ENCODE data around the gene ZNF536.

- TF ChIP-seq CTCF (IDR thresholded peaks at IDR 0.05; ENCODE audit: extremely low read depth in 1 of 2, insufficient read depth in 1 of 2, low read depth in 1 of 2, low read length in 2 of 2) (no peak), MAX (IDR thresholded peaks at IDR 0.05; ENCODE audit: insufficient read depth, insufficient read length) (no peak), POLR2A (IDR thresholded peaks at IDR 0.05; ENCODE audit: low read depth, low read length) (no peak)
These were observed 2.8 kb downstream of the ZNF536 start for GRCh38 chr19:30374865-30375552.
